Measurements from ENCODE around the gene GAS2L1. TPM values are rescaled to one million over a fixed set of nuclear protein-coding genes. Genes with fewer than 3 reads are reported as not detected.

The GAS2L1 gene
- polyA plus RNA-seq, 3 donors = 14.9 to 20.0 (median 15.7) TPM

DNA sequence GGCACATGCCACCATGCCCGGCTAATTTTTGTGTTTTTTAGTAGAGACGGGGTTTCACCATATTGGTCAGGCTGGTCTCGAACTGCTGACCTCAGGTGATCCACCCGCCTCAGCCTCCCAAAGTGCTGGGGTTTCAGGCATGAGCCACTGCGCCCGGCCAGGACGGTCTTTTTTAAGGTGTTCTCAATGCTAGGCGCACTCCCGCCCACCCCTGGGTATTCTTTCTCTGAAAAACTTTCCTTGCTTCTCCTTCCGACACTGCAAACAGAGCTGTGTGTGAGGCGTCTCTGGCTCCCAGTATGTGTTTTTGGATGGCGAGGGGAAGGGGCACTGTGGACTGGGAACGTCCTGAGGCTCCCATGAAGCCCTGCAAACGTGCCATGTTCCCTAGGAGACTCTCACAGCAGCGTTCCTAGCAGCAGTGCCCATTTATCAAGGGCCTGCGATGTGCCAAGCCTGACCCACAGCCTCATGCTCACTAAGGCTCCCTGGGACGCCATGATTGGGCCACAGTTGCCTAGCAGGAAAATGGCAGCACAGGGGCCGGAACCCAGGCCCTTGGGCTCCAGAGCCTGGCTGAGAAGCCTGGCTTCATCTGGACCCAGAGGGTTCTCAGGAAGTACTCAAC lies 11.5 kb downstream of the GAS2L1 start:
- intact Hi-C loops (cut with micrococcal nuclease) = no loop called here
- peaks cover 4 to 16% of the 10 kb centered on the region in 2 donors for H3K9me3 ChIP-seq (replicated peaks in 1 of 2; ENCODE audit: control insufficient read depth in 1 of 2, insufficient read depth in 1 of 2, low read length in 2 of 2)
- TF ChIP-seq, protein P1, sequence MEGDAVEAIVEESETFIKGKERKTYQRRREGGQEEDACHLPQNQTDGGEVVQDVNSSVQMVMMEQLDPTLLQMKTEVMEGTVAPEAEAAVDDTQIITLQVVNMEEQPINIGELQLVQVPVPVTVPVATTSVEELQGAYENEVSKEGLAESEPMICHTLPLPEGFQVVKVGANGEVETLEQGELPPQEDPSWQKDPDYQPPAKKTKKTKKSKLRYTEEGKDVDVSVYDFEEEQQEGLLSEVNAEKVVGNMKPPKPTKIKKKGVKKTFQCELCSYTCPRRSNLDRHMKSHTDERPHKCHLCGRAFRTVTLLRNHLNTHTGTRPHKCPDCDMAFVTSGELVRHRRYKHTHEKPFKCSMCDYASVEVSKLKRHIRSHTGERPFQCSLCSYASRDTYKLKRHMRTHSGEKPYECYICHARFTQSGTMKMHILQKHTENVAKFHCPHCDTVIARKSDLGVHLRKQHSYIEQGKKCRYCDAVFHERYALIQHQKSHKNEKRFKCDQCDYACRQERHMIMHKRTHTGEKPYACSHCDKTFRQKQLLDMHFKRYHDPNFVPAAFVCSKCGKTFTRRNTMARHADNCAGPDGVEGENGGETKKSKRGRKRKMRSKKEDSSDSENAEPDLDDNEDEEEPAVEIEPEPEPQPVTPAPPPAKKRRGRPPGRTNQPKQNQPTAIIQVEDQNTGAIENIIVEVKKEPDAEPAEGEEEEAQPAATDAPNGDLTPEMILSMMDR (IDR thresholded peaks at IDR 0.05) = no peak
- peaks cover 37 to 48% (median 44%) of the 10 kb centered on the region in 3 donors for H3K27me3 Mint-ChIP-seq (ENCODE audit: low read depth in 3 of 3)
- peaks cover 9 to 16% of the 10 kb centered on the region in 2 donors for H3K36me3 Mint-ChIP-seq
- H3K9ac ChIP-seq (ENCODE audit: insufficient read depth, low read length, poor library complexity, severe bottlenecking) = no peak overlapping the region
- H3K4me2 ChIP-seq (replicated peaks; ENCODE audit: extremely low read depth, low read length, poor library complexity, severe bottlenecking) = no peak overlapping the region
- H3K4me1 Mint-ChIP-seq = peaks cover 23% of the 10 kb centered on the region
- no peaks in the 10 kb centered on the region for H3K36me3 ChIP-seq (replicated peaks in 1 of 2; ENCODE audit: control insufficient read depth in 1 of 2, insufficient read depth in 2 of 2, low read length in 2 of 2)
- H3K9me3 Mint-ChIP-seq = peaks cover 4 to 31% (median 23%) of the 10 kb centered on the region in 7 donors
- peaks cover 30 to 37% of the 10 kb centered on the region in 2 donors for H3K27me3 ChIP-seq (ENCODE audit: control insufficient read depth in 2 of 2, insufficient read depth in 2 of 2, low read length in 2 of 2)
- H3K27ac ChIP-seq (ENCODE audit: low read depth in 1 of 2, low read length in 2 of 2) = no peak overlapping the region
- H3K4me3 Mint-ChIP-seq = no peak overlapping the region
- H4K20me1 ChIP-seq (ENCODE audit: insufficient read depth, low read length) = no peaks in the 10 kb centered on the region
- DNase-seq = no peak
- H3K27ac Mint-ChIP-seq = no peak overlapping the region
- 91% methylated on average over 17 of the region's 18 CpGs for WGBS (ENCODE audit: insufficient coverage)
- no peaks in the 10 kb centered on the region for H3K79me2 ChIP-seq (ENCODE audit: insufficient read depth, low read length)
- H3K4me1 ChIP-seq (ENCODE audit: control insufficient read depth in 1 of 2, insufficient read depth in 2 of 2, low read length in 2 of 2) = peaks cover 18 to 31% of the 10 kb centered on the region in 2 donors
- H2AFZ ChIP-seq (ENCODE audit: insufficient read depth, low read depth, low read length, poor library complexity, severe bottlenecking) = no peak overlapping the region
- H3K4me3 ChIP-seq (replicated peaks in 1 of 3; ENCODE audit: low read depth in 2 of 3, low read length in 3 of 3) = no peak overlapping the region

DNA sequence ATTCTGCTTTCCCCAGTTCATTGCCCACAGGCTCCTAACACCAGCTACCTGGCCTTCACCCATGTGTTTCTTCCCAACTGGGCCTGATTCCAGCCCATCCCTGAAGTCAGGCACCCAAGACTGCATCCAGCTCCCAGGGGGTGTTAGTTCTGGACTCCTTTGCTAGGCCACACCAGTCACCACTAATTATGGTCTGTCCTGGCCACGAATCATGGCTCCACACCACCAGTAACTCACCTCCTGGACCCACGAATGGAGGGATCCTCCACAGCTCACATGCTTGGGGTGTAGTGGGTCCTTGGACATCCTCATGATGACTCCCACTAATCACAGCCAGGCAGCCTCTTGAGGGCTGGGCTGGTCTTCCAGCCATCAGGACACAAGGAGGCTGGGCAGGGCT lies 12.6 kb downstream of the GAS2L1 start:
- peaks cover 11 to 19% of the 10 kb centered on the region in 2 donors for H3K4me1 ChIP-seq (ENCODE audit: control insufficient read depth in 1 of 2, insufficient read depth in 2 of 2, low read length in 2 of 2)
- no peaks in the 10 kb centered on the region for H3K79me2 ChIP-seq (ENCODE audit: insufficient read depth, low read length)
- no peak overlapping the region for H2AFZ ChIP-seq (ENCODE audit: insufficient read depth, low read depth, low read length, poor library complexity, severe bottlenecking)
- DNase-seq = no peak
- TF ChIP-seq, protein P1 (IDR thresholded peaks at IDR 0.05) = no peak
- no peak overlapping the region for H3K4me3 ChIP-seq (replicated peaks in 1 of 3; ENCODE audit: low read depth in 2 of 3, low read length in 3 of 3)
- WGBS (ENCODE audit: insufficient coverage) = no CpG with 5 or more reads among the region's 2 CpGs
- H3K36me3 ChIP-seq (replicated peaks in 1 of 2; ENCODE audit: control insufficient read depth in 1 of 2, insufficient read depth in 2 of 2, low read length in 2 of 2) = no peaks in the 10 kb centered on the region
- H3K9me3 ChIP-seq (replicated peaks in 1 of 2; ENCODE audit: control insufficient read depth in 1 of 2, insufficient read depth in 1 of 2, low read length in 2 of 2) = peaks cover 0 to 7% of the 10 kb centered on the region in 2 donors
- H3K9ac ChIP-seq (ENCODE audit: insufficient read depth, low read length, poor library complexity, severe bottlenecking) = no peak overlapping the region
- no peak overlapping the region for H3K4me3 Mint-ChIP-seq
- H3K27me3 ChIP-seq (ENCODE audit: control insufficient read depth in 2 of 2, insufficient read depth in 2 of 2, low read length in 2 of 2) = peaks cover 24 to 27% of the 10 kb centered on the region in 2 donors
- no peak overlapping the region for H3K4me2 ChIP-seq (replicated peaks; ENCODE audit: extremely low read depth, low read length, poor library complexity, severe bottlenecking)
- H3K27ac ChIP-seq (ENCODE audit: low read depth in 1 of 2, low read length in 2 of 2) = no peak overlapping the region
- peaks cover 25 to 37% (median 34%) of the 10 kb centered on the region in 3 donors for H3K27me3 Mint-ChIP-seq (ENCODE audit: low read depth in 3 of 3)
- peaks cover 4 to 9% of the 10 kb centered on the region in 2 donors for H3K36me3 Mint-ChIP-seq
- intact Hi-C loops (cut with micrococcal nuclease) = no loop called here
- H3K27ac Mint-ChIP-seq = no peak overlapping the region
- no peaks in the 10 kb centered on the region for H4K20me1 ChIP-seq (ENCODE audit: insufficient read depth, low read length)
- peaks cover 12% of the 10 kb centered on the region for H3K4me1 Mint-ChIP-seq
- peaks cover 0 to 20% (median 11%) of the 10 kb centered on the region in 7 donors for H3K9me3 Mint-ChIP-seq

All from CD14-positive monocyte (primary cell).